ENCODE results near the gene RBBP8NL. TPM values are rescaled to one million over a fixed set of nuclear protein-coding genes. Genes with fewer than 3 reads are reported as not detected.

Gene RBBP8NL
- total RNA-seq, 1 experiment from 2014 or later, result not detected

DNA sequence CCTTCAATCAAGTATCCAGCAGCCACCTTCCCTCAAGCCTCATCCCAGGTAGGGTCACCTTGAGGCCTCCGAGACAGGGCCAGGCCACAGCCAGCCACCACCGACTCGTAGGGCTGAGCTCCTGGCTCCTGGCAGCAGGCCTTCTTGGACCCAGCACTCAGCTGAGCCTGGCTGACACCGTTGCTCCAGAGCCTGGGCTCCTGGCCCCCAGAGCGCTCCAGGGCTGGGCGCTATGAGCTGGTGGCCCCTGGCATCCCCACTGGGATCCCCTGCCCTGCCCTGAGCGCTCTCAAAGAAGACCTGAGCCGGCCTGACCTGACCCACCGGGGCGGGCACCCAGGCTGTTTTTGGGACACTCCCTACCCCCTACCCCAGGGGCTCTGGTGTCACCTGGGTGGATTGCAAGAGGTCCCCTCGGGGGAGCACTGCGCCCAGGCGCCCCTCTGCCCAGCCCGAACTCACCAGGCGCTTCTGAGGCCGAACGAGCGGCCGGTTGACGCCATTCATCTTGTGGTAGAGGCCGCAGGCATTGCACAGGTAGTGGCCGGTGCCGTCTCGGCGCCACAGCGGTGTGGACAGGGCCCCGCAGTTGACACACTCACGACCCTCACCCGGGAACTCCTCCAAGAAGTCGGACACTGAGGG is 45.7 kb upstream of the RBBP8NL start:
- BruUV-seq (replicated peaks), result no TSS peak
- Histone ChIP-seq H3K27me3 (replicated peaks; ENCODE audit: insufficient read depth, low read depth, low read length, poor library complexity) (peaks cover 96% of the 10 kb centered on the region), H3K36me3 (ENCODE audit: insufficient read depth, low read length, poor library complexity, severe bottlenecking) (no peaks in the 10 kb centered on the region), H3K9me3 (ENCODE audit: low read depth, low read length, poor library complexity, severe bottlenecking) (no peaks in the 10 kb centered on the region), H3K27ac (ENCODE audit: low read depth, low read length, poor library complexity, severe bottlenecking) (no peak overlapping the region), H3K4me3 (ENCODE audit: low read depth, low read length, poor library complexity, severe bottlenecking) (no peak overlapping the region), H3K4me1 (ENCODE audit: insufficient read depth, low read length, poor library complexity, severe bottlenecking) (no peaks in the 10 kb centered on the region)
- TF ChIP-seq, protein P1, sequence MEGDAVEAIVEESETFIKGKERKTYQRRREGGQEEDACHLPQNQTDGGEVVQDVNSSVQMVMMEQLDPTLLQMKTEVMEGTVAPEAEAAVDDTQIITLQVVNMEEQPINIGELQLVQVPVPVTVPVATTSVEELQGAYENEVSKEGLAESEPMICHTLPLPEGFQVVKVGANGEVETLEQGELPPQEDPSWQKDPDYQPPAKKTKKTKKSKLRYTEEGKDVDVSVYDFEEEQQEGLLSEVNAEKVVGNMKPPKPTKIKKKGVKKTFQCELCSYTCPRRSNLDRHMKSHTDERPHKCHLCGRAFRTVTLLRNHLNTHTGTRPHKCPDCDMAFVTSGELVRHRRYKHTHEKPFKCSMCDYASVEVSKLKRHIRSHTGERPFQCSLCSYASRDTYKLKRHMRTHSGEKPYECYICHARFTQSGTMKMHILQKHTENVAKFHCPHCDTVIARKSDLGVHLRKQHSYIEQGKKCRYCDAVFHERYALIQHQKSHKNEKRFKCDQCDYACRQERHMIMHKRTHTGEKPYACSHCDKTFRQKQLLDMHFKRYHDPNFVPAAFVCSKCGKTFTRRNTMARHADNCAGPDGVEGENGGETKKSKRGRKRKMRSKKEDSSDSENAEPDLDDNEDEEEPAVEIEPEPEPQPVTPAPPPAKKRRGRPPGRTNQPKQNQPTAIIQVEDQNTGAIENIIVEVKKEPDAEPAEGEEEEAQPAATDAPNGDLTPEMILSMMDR (conservative IDR thresholded peaks at IDR 0.05; ENCODE audit: low read depth, low read length), result no peak
- no peak for TF ChIP-seq EZH2 (IDR thresholded peaks at IDR 0.05; ENCODE audit: borderline replicate concordance, low read depth, low read length, poor library complexity, severe bottlenecking)
- intact Hi-C loops (cut with micrococcal nuclease; ENCODE audit: unreplicated experiment), result no loop called here
- no peak for DNase-seq (ENCODE audit: low spot score)
- CTCF ChIA-PET, result no interaction called here
- POLR2A ChIA-PET (ENCODE audit: low non-redundant PET), result no interaction called here

DNA sequence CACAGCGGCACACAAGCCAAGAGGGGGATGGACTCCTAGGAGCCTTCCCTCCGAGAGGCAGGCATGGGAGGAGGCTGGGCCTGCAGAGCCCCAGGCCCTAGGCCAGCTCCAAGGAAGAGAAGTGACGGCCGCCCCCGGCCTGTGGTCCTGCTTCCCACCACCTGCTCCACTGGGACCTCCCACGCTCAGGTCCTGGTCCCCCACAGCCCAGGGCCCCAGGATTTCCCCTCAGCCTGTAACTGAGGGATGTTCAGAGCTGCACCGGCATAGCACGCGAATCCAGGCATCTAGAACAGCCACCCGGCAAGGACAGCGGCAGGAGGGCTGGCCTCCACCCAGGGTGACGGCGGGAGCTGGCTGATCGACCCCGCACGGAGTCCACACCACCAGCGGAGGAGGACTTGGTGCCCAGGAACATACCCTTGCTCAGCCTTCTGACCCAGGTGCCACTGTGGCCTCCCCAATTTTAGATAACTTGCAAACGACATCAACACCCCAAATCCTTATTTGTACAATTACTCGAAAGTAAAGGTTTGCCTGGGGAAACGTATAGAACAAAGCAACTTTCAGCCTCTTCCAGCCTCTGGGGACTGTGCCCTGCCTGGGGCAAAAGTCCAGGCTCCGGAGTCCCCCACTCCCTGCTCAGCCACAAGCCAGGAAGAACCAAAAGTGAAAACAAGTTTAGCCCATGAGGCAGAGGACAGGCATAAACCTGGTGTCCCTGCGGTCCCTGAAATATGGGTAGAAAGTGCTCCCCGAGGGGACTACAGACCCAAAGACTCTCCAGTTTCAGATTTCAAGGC is 45.0 kb upstream of the RBBP8NL start:
- Histone ChIP-seq H3K4me3 (ENCODE audit: low read depth, low read length, poor library complexity, severe bottlenecking) (no peak overlapping the region), H3K27ac (ENCODE audit: low read depth, low read length, poor library complexity, severe bottlenecking) (no peak overlapping the region), H3K27me3 (replicated peaks; ENCODE audit: insufficient read depth, low read depth, low read length, poor library complexity) (peaks cover 93% of the 10 kb centered on the region), H3K4me1 (ENCODE audit: insufficient read depth, low read length, poor library complexity, severe bottlenecking) (no peaks in the 10 kb centered on the region), H3K36me3 (ENCODE audit: insufficient read depth, low read length, poor library complexity, severe bottlenecking) (no peaks in the 10 kb centered on the region), H3K9me3 (ENCODE audit: low read depth, low read length, poor library complexity, severe bottlenecking) (no peaks in the 10 kb centered on the region)
- BruUV-seq (replicated peaks), result no TSS peak
- no peak for DNase-seq (ENCODE audit: low spot score)
- no peak for TF ChIP-seq EZH2 (IDR thresholded peaks at IDR 0.05; ENCODE audit: borderline replicate concordance, low read depth, low read length, poor library complexity, severe bottlenecking)
- TF ChIP-seq, protein P1 (conservative IDR thresholded peaks at IDR 0.05; ENCODE audit: low read depth, low read length), result no peak
- intact Hi-C loops (cut with micrococcal nuclease; ENCODE audit: unreplicated experiment), result no loop called here
- ChIA-PET CTCF (no interaction called here), POLR2A (ENCODE audit: low non-redundant PET) (no interaction called here)

DNA sequence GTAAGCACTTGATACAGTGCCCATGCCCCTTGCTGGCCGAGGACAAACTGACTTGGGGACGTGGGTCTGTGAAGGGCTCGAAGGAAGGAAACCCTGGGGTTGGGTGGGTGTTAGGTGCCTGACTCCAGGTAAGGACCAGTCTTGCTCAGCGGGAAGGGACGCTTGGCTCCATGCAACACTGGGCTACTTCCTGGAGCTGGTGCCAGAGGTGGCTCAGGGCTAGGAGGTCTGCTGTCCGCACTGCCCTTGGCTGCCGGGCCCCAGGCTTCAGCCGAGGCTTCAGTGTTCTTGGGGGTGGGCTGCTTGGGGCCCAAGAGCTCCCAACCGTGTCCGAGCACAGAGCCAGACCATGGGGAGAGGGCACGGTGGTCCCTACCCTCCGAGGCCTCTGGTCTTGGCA is 43.1 kb upstream of the RBBP8NL start:
- H3K4me1 ChIP-seq (ENCODE audit: insufficient read depth, low read length, poor library complexity, severe bottlenecking), result no peaks in the 10 kb centered on the region
- POLR2A ChIA-PET (ENCODE audit: low non-redundant PET), result no interaction called here
- no peak for TF ChIP-seq EZH2 (IDR thresholded peaks at IDR 0.05; ENCODE audit: borderline replicate concordance, low read depth, low read length, poor library complexity, severe bottlenecking)
- TF ChIP-seq, protein P1 (conservative IDR thresholded peaks at IDR 0.05; ENCODE audit: low read depth, low read length), result no peak
- intact Hi-C loops (cut with micrococcal nuclease; ENCODE audit: unreplicated experiment), result no loop called here
- H3K4me3 ChIP-seq (ENCODE audit: low read depth, low read length, poor library complexity, severe bottlenecking), result no peak overlapping the region
- no peak for DNase-seq (ENCODE audit: low spot score)
- no TSS peak for BruUV-seq (replicated peaks)
- no peaks in the 10 kb centered on the region for H3K9me3 ChIP-seq (ENCODE audit: low read depth, low read length, poor library complexity, severe bottlenecking)
- no peak overlapping the region for H3K27ac ChIP-seq (ENCODE audit: low read depth, low read length, poor library complexity, severe bottlenecking)
- H3K36me3 ChIP-seq (ENCODE audit: insufficient read depth, low read length, poor library complexity, severe bottlenecking), result no peaks in the 10 kb centered on the region
- CTCF ChIA-PET, result no interaction called here
- peaks cover 87% of the 10 kb centered on the region for H3K27me3 ChIP-seq (replicated peaks; ENCODE audit: insufficient read depth, low read depth, low read length, poor library complexity)
